ENCODE measurements around the gene FES.
"Not testable (repeated sequence)": the region's sequence is repeated elsewhere in the genome, so short reads cannot be mapped to it uniquely, and the experiment has no call there.

FES gene

GRCh38 chr15:90893175-90894090 lies 9.1 kb downstream of the FES start:
- no peak for DNase-seq

- no peak for DNase-seq
Measured at GRCh38 chr15:90895571-90896117, 11.3 kb downstream of the FES start.

GRCh38 chr15:90897131-90897655 lies 12.9 kb downstream of the FES start:
- not testable (repeated sequence) for DNase-seq

- DNase-seq = no peak
Measured at GRCh38 chr15:90901175-90902039, 17.1 kb downstream of the FES start.

GRCh38 chr15:90902040-90902839 lies 17.9 kb downstream of the FES start:
- peak; percentile 24 to 66 (median 48) for DNase-seq

- DNase-seq = peak; percentile 37 to 63 (median 44)
Measured at GRCh38 chr15:90902840-90903732, 18.8 kb downstream of the FES start, which contains the start of gene MAN2A2. MAN2A2 (plus strand) TSS chr15:90903302; CDS start chr15:90904208, 906 bp downstream.

GRCh38 chr15:90903733-90904536 lies 19.6 kb downstream of the FES start:
- DNase-seq = no peak

- no peak for DNase-seq
Measured at GRCh38 chr15:90904746-90905145, 20.4 kb downstream of the FES start.

- no peak for DNase-seq
Measured at GRCh38 chr15:90905306-90906180, 21.2 kb downstream of the FES start.

- no peak for DNase-seq
Measured at GRCh38 chr15:90906181-90906849, 22.0 kb downstream of the FES start.

- no peak for DNase-seq
Measured at GRCh38 chr15:90907051-90907660, 22.9 kb downstream of the FES start.

- DNase-seq = no peak
Measured at GRCh38 chr15:90907838-90908507, 23.7 kb downstream of the FES start.

GRCh38 chr15:90909449-90909848 lies 25.1 kb downstream of the FES start:
- DNase-seq = not testable (repeated sequence)

- DNase-seq = no peak
Measured at GRCh38 chr15:90909976-90910375, 25.7 kb downstream of the FES start.

- DNase-seq = no peak
Measured at GRCh38 chr15:90910441-90911301, 26.4 kb downstream of the FES start.

GRCh38 chr15:90911302-90911623 lies 27.0 kb downstream of the FES start:
- no peak for DNase-seq
